GM19397 (cell line): ENCODE data around the gene PIGO.
A peak's percentile ranks its signal among the peaks of the same experiment; 100 is the strongest.

Experiments used
- ATAC-seq: cut with Tn5 transposase; IDR thresholded peaks from one replicate; pipeline ENCODE4 v1.9.1; 2021; ENCODE audit warnings: mild to moderate bottlenecking, moderate library complexity; ENCODE audit not compliant: unreplicated experiment

The PIGO gene

GRCh38 chr9:35072461-35073278, 23.7 kb downstream of the PIGO start, which contains the start of gene VCP:
TSS of gene VCP (minus strand) at chr9:35072625. CDS start at chr9:35072353, 272 bp downstream.
- ATAC-seq, result peak; percentile 82

- peak; percentile 60 for ATAC-seq
These were observed 24.5 kb downstream of the PIGO start for GRCh38 chr9:35071814-35072460.

GRCh38 chr9:35070823-35071813, 25.3 kb downstream of the PIGO start:
- no peak for ATAC-seq

GRCh38 chr9:35069020-35069419, 27.4 kb downstream of the PIGO start:
- no peak for ATAC-seq

- no peak for ATAC-seq
These were observed 29.3 kb downstream of the PIGO start for GRCh38 chr9:35067056-35067455.

- ATAC-seq, result no peak
These were observed 35.7 kb downstream of the PIGO start for GRCh38 chr9:35060548-35061207.

- ATAC-seq, result no peak
These were observed 37.0 kb downstream of the PIGO start for GRCh38 chr9:35059438-35059837.

GRCh38 chr9:35057271-35057620, 39.1 kb downstream of the PIGO start:
- ATAC-seq, result no peak

- ATAC-seq, result no peak
These were observed 39.7 kb downstream of the PIGO start for GRCh38 chr9:35056571-35057270.

GRCh38 chr9:35054871-35055644, 41.3 kb downstream of the PIGO start:
- ATAC-seq, result no peak

GRCh38 chr9:35054185-35054835, 42.1 kb downstream of the PIGO start:
- ATAC-seq, result no peak

GRCh38 chr9:35051069-35051967, 45.1 kb downstream of the PIGO start:
- ATAC-seq, result no peak

- ATAC-seq, result no peak
These were observed 47.9 kb downstream of the PIGO start for GRCh38 chr9:35048511-35048910.

- ATAC-seq, result no peak
These were observed 52.3 kb downstream of the PIGO start for GRCh38 chr9:35044071-35044470.

- ATAC-seq, result no peak
These were observed 53.4 kb downstream of the PIGO start for GRCh38 chr9:35042891-35043545.

- ATAC-seq, result no peak
These were observed 54.2 kb downstream of the PIGO start for GRCh38 chr9:35042081-35042604.
